HS-5 (cell line): ENCODE data around the gene PRSS56.

ENCODE experiments used
- DNase-seq: peaks from one replicate; pipeline ENCODE4 v3.0.0-alpha.2; 2012; ENCODE audit warnings: low read depth

PRSS56 gene

DNA sequence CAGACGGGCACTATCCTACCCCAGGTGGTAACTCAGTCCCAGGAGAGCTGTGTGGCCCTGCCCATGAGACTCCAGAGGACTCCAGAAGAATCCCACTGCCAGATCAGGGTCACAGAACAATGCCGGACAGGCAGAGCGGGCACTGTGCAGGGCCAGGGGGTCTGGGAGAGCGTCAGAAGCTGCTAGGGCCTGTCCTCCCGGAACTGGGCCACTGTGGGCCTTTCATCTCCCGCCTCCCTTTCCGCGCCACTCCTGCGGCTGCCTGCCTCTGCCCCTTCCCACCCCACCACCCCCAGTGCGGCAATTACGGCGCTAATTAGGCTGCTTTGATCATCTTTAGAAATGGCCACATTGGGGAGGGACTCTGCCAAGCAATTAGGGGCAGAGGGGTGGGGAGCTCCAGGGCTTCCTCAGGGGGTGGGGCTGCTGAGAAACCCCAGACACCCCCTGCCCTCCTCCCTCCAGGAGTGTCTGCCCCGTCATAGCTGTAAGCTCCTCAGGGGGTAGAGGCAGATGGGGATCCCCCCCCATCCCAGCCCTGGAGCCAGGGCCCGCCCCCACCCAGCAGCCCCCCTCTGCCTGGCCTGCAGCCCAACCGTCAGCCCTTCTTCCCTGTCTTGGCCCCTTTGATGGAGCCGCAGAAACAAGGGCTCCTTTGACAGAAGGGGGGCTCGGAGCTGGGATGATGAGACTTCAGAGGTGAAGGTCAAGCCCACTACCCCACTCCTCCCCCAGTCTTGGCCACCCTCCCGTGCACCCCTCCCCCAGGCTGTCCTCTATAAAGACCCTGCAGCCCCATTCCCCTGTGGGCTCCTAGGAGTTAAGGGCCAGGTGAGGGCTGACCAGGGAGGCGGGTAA lies at the start of gene PRSS56:
Gene PRSS56 (plus strand): TSS at position 808 of the 858 bp plus-strand sequence. CDS start 211 bp downstream, outside the sequence.
- DNase-seq: no peak

DNA sequence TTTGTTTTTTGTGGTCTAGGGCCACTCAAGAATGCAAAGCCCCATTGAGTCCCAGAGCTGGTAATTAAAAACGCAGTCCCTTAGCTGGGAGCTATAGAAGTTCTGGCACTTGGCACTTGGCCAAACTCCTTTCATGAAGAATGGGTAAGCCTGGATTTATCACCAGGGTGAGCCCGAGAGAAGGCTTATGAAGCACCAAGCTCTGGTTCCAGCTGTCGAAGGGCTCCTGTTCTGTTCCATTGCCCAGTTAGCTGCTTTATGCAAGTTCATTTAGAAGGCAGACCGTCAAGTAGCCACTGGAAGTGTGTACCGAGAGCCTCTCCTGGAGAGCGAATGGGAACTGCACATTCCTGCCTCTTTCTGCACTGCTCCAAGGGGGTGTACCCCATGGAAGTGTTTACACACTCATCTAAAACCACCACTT lies 46.7 kb upstream of the PRSS56 start:
- no peak for DNase-seq

DNA sequence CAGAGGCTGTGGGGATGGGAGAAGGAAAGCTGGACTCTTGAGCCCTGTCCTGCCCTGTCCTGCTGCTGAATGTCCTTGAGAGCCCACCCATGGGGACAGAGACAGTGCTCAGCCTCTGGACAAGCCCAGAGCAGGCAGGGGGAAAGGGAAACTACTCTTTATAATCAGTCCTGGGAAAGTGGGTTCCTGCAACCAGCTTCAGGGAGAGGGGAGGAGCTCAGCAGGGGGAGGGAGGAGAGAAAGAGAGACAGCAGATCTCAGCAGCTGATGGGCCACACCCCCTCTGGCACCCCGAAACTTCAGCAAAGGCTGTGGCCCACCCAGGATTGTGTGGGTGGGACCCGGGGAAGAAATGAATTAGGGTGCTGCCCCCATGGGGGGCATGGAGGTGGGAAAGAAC lies 44.1 kb upstream of the PRSS56 start:
- DNase-seq: no peak

DNA sequence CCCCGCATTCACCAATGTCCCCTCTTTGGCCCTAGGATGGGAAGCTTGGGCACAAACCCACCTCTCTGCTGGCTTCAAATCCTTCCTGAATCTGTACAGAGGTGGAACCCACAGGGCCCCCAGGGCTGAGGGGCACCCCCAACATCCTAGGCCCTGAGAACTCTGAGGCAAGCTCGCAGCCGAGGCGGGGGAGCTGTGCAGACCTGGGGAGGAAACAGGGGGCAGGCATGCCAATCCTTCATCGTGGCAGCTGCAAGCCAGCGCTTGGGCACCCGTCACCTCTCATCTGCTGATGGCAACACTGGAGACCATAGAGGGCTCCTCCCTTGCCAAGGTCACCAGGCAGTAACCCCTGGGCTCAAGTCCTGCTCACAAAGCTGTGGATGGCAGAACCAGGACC lies 43.4 kb upstream of the PRSS56 start:
- DNase-seq: no peak

DNA sequence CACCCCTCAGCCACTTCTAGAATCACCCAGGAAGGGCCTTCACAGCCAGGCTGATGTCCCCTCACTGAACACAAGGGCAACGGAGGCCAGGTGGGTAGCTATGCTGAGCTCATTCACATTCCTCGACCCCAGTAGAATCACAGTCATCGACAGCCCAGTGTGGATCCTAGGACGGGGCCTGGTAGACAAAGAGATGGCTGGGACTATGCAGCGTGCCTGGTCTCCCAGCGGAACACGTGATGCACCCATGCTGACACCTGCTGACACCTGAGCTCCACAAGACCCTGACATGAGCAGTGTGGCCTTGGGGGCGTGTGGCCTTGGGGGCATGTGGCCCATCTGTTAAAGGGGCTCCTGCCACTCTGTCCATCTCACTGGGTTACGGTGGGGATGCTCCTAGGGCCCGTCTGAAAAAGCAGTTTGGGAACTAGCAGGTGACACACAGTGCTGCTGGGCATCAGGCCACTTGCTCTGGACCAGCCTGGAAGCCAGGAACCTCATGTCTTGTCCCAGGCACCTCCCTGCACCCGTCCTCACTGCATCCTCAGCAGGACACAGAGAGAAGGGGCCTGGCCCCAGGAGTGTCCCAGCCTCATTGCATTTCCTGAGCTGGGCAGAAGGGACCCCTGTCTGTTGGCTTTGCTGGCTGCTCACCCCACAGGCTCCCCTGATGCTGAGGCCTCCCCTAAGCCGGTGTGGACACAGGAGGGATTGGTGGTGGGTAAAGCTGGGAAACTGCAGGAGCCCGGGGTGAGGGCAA lies 42.3 kb upstream of the PRSS56 start:
- no peak for DNase-seq

DNA sequence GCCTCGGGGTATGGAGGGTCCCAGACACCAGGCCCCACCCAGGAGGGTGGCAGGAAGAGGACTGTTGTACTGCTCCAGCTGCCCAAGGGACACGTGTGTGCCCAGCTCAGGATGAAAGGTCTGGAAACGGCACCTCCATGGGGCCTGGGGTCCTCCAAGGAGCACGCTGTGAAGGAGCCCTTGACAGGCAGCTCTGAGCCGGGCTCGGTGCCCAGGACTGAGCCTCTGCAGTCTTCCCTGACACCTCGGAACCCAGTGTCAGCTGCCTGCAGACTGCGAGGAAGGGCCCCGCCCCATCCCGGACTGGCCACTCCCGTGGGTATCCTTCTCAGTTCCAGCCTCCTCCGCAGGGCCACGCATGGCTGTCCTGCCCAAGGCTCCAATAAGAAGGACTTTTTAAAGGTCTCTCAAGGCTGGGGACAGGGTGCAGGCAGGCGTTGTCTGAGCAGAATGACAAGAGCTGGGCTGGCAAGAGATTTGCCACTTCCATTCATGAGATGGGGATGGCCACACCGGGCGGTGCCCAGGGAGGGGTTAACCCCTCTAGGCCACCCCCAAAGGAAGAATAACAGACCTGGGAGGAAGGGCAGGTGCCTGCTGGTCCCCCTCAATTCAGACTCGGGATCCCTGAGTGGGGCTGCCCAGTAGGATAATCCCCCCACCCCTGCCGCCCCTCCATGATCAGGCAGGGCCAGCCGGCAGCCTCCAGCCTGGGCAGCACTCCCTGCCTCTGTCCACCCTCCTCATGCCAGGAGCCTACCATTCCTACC lies 41.4 kb upstream of the PRSS56 start:
- no peak for DNase-seq

DNA sequence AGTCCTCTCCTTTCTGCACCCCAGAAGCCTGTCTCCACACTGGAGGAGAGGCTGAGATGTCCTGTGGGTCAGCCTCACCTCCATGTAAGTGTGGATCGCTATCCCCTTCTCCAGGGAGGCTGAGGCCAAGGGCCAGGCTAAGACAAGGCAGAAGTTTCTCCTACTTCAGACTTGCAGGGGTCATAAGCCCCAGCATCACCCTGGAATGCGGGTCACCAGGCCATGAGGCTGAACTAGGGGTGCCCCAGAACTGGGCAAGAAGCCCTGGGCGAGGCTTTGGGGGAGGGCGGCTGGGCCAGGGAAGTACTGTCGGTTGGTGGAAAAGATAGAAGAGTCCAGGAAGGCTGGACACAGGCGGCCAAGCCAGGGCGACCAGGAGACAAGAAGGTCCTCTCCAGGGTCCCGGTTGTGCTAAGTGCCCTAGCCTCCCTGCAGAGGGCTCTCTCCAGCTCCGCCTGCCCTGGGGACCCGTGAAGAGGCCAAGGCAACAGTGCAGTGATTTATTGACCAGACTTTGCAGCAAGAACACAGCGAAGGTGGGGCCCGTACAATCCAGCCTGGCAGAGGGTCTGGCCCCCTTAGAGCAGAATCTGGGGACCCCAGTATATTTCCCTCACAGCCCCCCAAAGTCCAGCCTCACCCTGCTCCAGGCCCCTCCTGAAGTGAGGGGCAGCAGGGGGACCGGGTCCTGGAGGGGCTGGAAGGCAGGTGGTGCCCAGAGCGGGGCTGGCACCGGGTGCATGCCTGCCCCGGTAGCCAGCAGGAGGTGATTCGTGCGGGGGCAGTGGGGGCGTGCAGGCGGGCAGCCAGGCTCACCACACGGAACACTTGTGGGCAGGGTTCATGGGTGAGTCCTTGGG lies 40.6 kb upstream of the PRSS56 start:
- no peak for DNase-seq

DNA sequence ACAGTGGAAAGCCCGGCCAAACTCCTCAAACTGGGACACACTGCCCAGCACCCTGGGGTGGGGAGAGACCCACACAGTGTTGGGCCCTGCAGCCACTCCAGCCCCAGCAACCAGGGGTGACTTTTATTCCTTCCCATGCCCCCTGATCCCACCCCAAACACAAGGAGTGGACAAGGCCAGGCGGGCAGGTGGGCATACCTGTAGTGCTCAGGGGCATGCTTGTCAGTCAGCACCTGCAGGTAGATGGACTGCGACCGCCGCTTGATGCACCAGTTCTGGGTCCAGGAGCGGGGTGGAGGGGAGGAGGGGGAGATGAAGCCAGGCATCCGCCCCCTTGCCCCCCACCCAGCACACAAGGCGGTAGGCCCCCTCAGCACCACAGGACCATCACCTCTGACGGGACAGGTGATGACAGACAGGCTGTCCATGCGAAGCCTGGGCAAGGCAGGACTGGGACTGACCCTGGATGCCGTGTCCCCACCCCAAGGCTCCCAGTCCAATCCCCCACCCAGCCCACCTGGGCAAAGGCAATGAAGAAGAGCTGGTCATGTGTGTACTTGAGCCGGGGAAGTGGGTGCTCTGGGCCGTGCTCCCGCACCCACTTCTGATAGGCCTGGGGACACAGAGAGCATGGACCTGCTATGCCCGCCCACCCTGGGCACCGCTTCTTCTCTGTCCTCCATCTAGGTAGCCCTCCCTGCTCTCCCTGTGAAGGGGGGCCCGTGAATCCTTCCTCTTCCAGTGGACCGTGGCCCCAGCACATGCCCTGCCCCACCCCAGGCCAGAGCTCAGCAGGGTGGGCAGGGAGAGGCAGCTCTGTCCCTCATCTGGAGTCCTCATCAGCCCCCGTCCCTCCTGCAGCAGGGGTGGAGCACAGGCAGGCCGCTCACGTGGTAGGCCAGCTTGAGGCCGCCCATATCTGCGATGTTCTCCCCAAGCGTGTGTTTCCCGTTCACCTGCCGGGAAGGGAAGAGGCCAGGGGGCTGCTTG lies 39.7 kb upstream of the PRSS56 start:
- DNase-seq: no peak

DNA sequence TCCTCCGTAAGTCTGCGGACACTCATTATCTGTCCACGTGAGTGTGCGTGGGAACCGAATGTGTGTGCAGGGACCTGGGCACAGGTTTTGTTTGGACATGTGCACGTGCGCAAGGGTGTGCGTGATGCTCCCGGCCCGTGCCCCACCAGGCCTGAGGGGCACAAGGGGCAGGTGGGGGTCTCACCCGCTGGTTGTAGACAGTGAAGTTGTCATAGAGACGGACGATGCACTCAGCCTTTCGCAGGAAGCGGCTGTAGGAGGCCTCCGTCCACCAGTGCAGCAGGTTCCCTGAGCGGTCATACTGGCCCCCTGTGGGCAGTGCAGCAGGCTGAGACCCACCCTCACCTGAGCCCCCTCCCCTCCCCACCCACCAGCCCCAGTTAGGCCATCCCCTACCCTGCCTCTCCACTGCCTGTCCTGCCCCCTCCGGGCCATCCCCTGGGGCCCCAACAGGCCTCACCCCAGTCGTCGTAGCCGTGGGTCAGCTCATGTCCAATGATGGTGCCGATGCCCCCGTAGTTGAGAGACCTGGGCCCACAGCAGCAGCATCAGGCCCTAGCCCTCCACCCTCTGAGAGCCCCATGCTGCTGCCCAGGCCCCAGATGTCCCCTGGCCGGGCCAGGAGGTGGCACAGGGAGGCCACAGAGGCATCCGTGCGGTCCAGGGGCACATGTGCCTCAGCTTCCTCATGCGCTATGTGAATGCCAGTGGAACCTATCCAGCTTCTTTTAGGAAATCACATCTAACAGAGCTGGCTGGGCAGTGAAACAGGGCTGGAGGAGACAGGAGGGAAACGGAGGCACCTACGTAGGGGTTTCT lies 38.7 kb upstream of the PRSS56 start:
- no peak for DNase-seq

DNA sequence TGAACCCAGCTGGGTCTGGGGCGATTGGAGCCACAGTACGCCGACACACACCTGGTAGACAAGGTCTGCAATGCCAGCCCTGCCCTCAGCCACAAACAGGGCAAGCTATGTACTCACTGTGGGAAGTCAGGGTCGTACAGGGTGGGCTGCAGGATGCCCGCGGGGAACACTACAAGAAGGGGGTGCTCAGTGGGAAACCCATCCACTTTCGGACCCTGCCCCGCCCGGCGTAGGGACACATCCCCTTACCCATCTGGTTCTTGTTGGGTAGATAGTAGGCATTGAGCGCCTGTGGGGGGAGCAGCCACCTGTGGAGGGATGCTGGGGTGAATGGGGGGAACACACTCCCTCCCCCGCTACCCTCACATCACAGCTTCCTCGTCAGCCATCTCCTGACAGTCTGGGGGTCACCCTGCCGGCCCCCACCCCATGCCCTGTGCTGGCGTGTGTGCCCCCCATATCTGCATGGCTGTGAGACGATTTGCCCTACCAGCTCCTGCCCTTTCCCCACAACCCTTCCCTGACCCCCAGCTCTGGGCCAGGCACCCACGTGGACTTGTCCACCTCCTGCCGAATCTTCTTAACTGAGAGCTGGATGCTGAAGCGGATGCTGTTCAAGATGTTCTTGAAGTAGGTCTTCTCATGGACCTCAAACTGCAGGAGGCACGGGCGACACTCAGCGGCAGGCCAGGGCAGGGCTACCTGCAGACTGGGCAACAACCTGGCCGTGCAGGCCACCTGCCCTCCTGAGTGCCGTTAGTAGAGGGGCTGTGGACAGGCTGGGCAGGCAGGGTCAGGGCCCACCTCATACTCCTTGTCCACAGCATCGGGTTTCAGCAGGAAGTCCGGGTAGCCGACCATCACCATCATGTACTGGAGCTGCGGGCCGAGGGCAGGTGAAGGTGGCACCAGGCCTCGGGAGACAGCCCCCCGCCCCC lies 37.6 kb upstream of the PRSS56 start:
- no peak for DNase-seq

DNA sequence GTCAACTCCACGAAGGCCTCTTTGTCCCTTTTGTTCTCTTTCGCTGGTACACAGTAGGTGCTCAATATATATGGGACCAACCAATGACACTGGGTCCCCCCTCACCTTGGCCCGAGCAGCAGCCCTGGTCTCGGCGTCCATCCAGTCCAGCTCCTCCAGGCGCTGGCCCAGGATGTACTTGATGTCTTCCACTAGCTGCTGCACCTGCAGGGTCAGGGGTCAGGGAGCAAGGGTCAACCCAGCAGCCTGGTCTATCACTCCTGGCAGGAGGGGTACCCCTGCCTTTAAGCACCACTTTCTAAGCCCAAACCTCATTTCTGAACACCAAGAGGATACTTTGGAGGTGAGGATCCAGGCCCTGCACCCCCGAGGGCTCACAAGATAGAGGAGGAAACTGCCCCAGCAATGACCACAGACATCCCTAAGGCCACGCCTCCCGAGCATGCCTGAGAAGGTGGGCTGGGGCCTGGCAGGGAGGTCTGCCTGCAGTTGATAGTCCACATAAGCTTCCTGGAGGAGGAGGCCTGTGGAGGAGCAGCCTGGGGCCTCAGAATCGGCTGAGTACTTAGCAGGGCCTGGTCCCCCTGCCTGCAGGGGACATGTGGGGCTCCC lies 36.8 kb upstream of the PRSS56 start:
- DNase-seq: no peak

DNA sequence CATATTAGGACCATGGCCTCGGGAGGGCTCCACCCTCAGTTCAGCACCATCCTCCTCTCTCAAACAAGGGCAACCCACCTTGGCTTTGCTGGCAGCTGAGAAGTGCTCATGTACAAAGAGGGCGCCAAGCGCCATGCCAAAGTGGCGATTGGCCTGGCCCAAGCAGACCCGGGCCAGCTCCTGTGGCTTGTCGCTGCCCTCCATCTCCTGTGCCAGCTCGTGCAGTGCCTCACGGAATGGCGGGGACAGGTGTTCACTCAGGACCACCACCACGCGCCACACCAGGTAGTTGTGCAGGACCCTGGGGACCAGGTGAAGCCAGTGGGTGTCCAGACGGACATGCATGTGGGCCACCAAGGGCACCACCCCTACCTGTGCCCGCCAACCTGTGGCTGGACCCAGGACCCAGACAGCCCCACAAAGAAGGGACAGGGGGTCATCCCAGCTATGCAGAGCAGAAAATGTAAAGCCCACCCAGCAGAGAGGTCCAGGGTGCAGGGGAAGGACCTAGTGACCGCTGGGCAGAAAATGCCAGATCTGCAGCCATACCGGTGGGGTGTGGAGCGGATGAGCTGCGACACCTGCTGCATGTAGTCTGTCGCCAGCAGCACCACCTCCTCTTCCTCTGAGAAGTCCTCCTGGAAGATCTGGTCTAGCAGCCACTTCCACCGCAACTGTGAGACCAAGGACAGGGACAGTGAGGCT lies 36.1 kb upstream of the PRSS56 start:
- no peak for DNase-seq

DNA sequence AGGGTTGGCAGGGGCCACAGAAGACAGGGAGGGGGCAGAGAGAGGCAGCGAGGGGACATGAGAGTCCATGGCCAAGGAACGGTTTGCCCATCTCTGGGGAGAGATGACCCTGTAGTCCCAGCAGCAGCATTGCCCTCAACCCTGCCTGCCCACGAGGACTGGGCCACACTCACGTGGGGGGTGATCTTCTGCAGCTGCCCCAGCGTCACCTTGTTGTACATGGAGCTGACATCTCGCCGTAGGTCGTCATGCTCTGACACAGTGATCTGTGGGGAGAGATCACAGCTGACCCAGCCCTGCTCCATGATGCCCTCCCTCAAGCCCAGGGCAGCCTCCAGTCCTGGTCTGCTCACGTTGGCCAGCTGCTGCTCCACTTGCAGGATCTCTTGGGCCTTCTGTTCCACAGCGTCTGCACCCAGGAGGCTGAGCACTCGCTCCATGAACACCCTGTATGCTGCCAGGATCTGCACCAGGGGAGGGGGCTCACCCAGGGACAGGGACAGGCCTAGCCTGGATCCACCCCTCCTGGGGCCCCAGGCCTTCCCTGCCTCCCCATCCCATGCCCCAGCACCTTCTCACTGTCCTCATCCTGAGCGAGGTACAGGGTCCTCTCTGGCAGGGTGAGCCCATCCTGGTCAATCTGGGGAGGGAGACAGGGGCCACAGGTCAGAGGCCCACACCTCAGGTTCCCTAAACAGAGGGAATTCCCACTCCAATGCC lies 35.4 kb upstream of the PRSS56 start:
- no peak for DNase-seq

DNA sequence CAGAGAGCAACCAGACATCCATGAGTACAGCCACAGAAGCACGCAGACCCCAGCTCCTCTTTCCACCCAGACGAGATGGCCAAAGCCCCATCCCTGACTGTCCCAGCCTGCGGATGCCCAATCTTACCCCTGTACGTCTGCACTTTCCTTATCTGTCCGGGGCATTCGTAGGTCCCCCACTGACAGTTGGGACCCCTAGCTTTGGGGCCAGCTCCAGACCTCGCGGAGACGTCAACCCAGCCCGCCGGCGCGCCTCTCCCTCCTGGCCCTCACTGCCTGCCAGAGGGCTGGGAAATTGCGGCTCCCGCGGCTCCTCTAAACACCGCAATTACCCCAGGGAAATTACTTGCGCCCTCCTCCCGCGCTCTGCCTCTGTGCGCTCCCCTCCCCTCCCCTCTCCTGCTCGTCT lies 34.8 kb upstream of the PRSS56 start:
- no peak for DNase-seq

DNA sequence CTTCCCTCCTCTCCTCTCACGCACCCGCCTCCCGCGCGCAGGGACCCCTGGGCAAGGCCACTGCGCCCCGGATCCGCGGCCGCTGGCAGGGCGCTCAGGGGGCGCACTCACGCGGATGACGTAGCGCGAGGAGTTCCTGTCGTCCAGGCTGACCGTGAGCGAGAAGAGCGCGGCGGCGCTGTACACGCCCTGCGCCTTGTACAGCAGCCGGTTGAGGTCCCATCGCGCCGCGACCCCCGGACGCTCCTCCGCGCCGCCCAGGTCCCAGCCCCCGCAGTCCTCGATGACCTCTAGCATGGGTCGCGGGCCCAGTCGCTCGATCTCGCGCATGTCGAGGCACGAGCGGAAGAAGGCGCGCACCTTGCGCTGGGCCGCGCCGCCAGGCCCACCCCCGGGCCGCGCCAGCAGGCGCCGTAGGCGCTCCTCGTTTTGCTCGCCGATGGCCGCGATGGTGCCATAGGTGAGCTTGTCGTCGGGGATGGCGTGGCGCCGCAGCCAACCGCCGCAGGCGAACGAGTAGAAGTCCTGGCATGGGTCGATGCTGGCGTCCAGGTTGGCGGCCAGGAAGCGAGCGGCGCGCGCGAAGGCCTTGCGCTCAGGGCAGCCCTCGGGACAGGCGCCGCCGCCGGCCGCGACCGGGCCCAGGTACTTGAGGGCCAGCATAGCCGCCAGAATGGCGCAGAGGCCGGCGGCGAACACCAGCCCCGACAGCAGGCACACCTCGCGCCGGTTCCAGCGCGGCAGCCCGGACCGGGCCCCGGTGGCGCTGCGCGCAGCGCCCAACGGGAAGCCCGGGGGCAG lies 34.2 kb upstream of the PRSS56 start:
- no peak for DNase-seq
